Measurements from ENCODE around the gene C1QTNF9B. TPM values are rescaled to one million over a fixed set of nuclear protein-coding genes. Genes with fewer than 3 reads are reported as not detected.
"Not testable (repeated sequence)": the region's sequence is repeated elsewhere in the genome, so short reads cannot be mapped to it uniquely, and the experiment has no call there.

C1QTNF9B gene
- not detected in 2 replicates for total RNA-seq (ENCODE audit: low replicate concordance)

- H4K20me1 ChIP-seq (ENCODE audit: low read depth); H3K36me3 Mint-ChIP-seq; H3K27ac ChIP-seq; H2AFZ ChIP-seq (replicated peaks); H3K9ac ChIP-seq; H3K27me3 Mint-ChIP-seq (ENCODE audit: insufficient read depth, low read depth); H3F3A ChIP-seq (ENCODE audit: low read depth); H3K36me3 ChIP-seq; H3K4me1 ChIP-seq; H3K4me2 ChIP-seq; DNase-seq (ENCODE audit: low spot score); H3K9me3 ChIP-seq (ENCODE audit: low read depth); H3K27ac Mint-ChIP-seq; H3K4me3 Mint-ChIP-seq; H3K4me3 ChIP-seq; H3K9me3 Mint-ChIP-seq; H3K4me1 Mint-ChIP-seq; H3K79me2 ChIP-seq (ENCODE audit: low read depth); H3K27me3 ChIP-seq: not testable (repeated sequence)
Measured at GRCh38 chr13:23897452-23897919, at the start of gene C1QTNF9B. Gene C1QTNF9B (minus strand): TSS chr13:23897502.

- no peaks in the 10 kb centered on the region for H3K4me1 Mint-ChIP-seq
- no peak overlapping the region for H3K27ac ChIP-seq
- H3K27ac Mint-ChIP-seq = no peak overlapping the region
- H3K4me2 ChIP-seq = no peak overlapping the region
- H3K27me3 Mint-ChIP-seq (ENCODE audit: insufficient read depth, low read depth) = peaks cover 5% of the 10 kb centered on the region
- no peaks in the 10 kb centered on the region for H3K4me1 ChIP-seq
- no peak overlapping the region for H3K4me3 Mint-ChIP-seq
- no peaks in the 10 kb centered on the region for H3K9me3 ChIP-seq (ENCODE audit: low read depth)
- H4K20me1 ChIP-seq (ENCODE audit: low read depth) = no peaks in the 10 kb centered on the region
- no peaks in the 10 kb centered on the region for H3K79me2 ChIP-seq (ENCODE audit: low read depth)
- peaks cover 2% of the 10 kb centered on the region for H3K9me3 Mint-ChIP-seq
- DNase-seq (ENCODE audit: low spot score) = no peak
- no peak overlapping the region for H2AFZ ChIP-seq (replicated peaks)
- no peaks in the 10 kb centered on the region for H3F3A ChIP-seq (ENCODE audit: low read depth)
- no peaks in the 10 kb centered on the region for H3K36me3 Mint-ChIP-seq
- H3K4me3 ChIP-seq = no peak overlapping the region
- H3K9ac ChIP-seq = no peak overlapping the region
- H3K36me3 ChIP-seq = no peaks in the 10 kb centered on the region
- TF ChIP-seq EZH2phosphoT487 (IDR thresholded peaks at IDR 0.05) (no peak), CTCF (IDR thresholded peaks at IDR 0.05) (no peak)
- no peaks in the 10 kb centered on the region for H3K27me3 ChIP-seq
Measured at GRCh38 chr13:23946900-23947299, 49.6 kb upstream of the C1QTNF9B start.

- Histone ChIP-seq H3K9ac (no peak overlapping the region), H3K36me3 (no peaks in the 10 kb centered on the region), H3K27me3 (no peaks in the 10 kb centered on the region), H3K4me3 (no peak overlapping the region), H4K20me1 (ENCODE audit: low read depth) (no peaks in the 10 kb centered on the region), H3K4me1 (no peaks in the 10 kb centered on the region), H3K9me3 (ENCODE audit: low read depth) (no peaks in the 10 kb centered on the region), H3F3A (ENCODE audit: low read depth) (no peaks in the 10 kb centered on the region), H3K79me2 (ENCODE audit: low read depth) (no peaks in the 10 kb centered on the region), H3K4me2 (no peak overlapping the region), H3K27ac (no peak overlapping the region), H2AFZ (replicated peaks) (no peak overlapping the region)
- H3K27me3 Mint-ChIP-seq (ENCODE audit: insufficient read depth, low read depth) = peaks cover 5% of the 10 kb centered on the region
- H3K36me3 Mint-ChIP-seq = no peaks in the 10 kb centered on the region
- peaks cover 2% of the 10 kb centered on the region for H3K9me3 Mint-ChIP-seq
- no peak overlapping the region for H3K27ac Mint-ChIP-seq
- DNase-seq (ENCODE audit: low spot score) = no peak
- H3K4me3 Mint-ChIP-seq = no peak overlapping the region
- H3K4me1 Mint-ChIP-seq = no peaks in the 10 kb centered on the region
- no peak for TF ChIP-seq EZH2phosphoT487 (IDR thresholded peaks at IDR 0.05)
- no peak for TF ChIP-seq CTCF (IDR thresholded peaks at IDR 0.05)
- TF ChIP-seq EZH2 (IDR thresholded peaks at IDR 0.05) = no peak
Measured at GRCh38 chr13:23946067-23946466, 48.8 kb upstream of the C1QTNF9B start.

GRCh38 chr13:23945612-23946011 lies 48.3 kb upstream of the C1QTNF9B start:
- Histone ChIP-seq H3K9ac (no peak overlapping the region), H3F3A (ENCODE audit: low read depth) (no peaks in the 10 kb centered on the region), H2AFZ (replicated peaks) (no peak overlapping the region), H3K4me2 (no peak overlapping the region), H3K27ac (no peak overlapping the region), H3K4me3 (no peak overlapping the region), H4K20me1 (ENCODE audit: low read depth) (no peaks in the 10 kb centered on the region), H3K27me3 (no peaks in the 10 kb centered on the region), H3K9me3 (ENCODE audit: low read depth) (no peaks in the 10 kb centered on the region), H3K79me2 (ENCODE audit: low read depth) (no peaks in the 10 kb centered on the region), H3K36me3 (no peaks in the 10 kb centered on the region), H3K4me1 (no peaks in the 10 kb centered on the region)
- H3K4me3 Mint-ChIP-seq = no peak overlapping the region
- no peak for DNase-seq (ENCODE audit: low spot score)
- H3K27me3 Mint-ChIP-seq (ENCODE audit: insufficient read depth, low read depth) = peaks cover 5% of the 10 kb centered on the region
- peaks cover 2% of the 10 kb centered on the region for H3K9me3 Mint-ChIP-seq
- no peaks in the 10 kb centered on the region for H3K36me3 Mint-ChIP-seq
- no peaks in the 10 kb centered on the region for H3K4me1 Mint-ChIP-seq
- no peak for TF ChIP-seq EZH2 (IDR thresholded peaks at IDR 0.05)
- no peak for TF ChIP-seq CTCF (IDR thresholded peaks at IDR 0.05)
- no peak for TF ChIP-seq EZH2phosphoT487 (IDR thresholded peaks at IDR 0.05)
- H3K27ac Mint-ChIP-seq = no peak overlapping the region
